Immature natural killer cell (primary cell): ENCODE results near the gene CYTH3. TPM values are rescaled to one million over a fixed set of nuclear protein-coding genes. Genes with fewer than 3 reads are reported as not detected.
A peak's percentile ranks its signal among the peaks of the same experiment; 100 is the strongest.
"Not testable (repeated sequence)": the region's sequence is repeated elsewhere in the genome, so short reads cannot be mapped to it uniquely, and the experiment has no call there.

Experiments used
- DNase-seq, 3 donors: peaks; one replicate each; pipeline ENCODE4 v3.0.0; 2022; ENCODE audit warnings: mixed read lengths in 1 of 3
- H3K27ac Mint-ChIP-seq, 6 donors: one replicate each; pipeline ENCODE4 v1.8.0; 2020; ENCODE audit warnings: mixed read lengths in 6 of 6, mild to moderate bottlenecking in 5 of 6, inconsistent platforms in 4 of 6, moderate library complexity in 3 of 6
- H3K27me3 Mint-ChIP-seq, 3 donors: one replicate each; pipeline ENCODE4 v1.8.0; 2020 to 2021; ENCODE audit warnings: low read depth in 3 of 3, mild to moderate bottlenecking in 3 of 3, mixed read lengths in 3 of 3, moderate library complexity in 3 of 3, inconsistent platforms in 1 of 3
- H3K36me3 Mint-ChIP-seq, 3 donors: one replicate each; pipeline ENCODE4 v1.8.0; 2020; ENCODE audit warnings: mixed read lengths in 3 of 3, inconsistent platforms in 2 of 3, mild to moderate bottlenecking in 2 of 3
- H3K4me1 Mint-ChIP-seq, 2 donors: one replicate each; pipeline ENCODE4 v1.8.0; 2020; ENCODE audit warnings: inconsistent platforms in 2 of 2, mild to moderate bottlenecking in 2 of 2, mixed read lengths in 2 of 2, moderate library complexity in 1 of 2
- H3K4me3 Mint-ChIP-seq, 5 donors: one replicate each; pipeline ENCODE4 v1.8.0; 2020; ENCODE audit warnings: mild to moderate bottlenecking in 5 of 5, mixed read lengths in 5 of 5, inconsistent platforms in 3 of 5, moderate library complexity in 3 of 5
- H3K9me3 Mint-ChIP-seq, 6 donors: one replicate each; pipeline ENCODE4 v1.8.0; 2020; ENCODE audit warnings: mild to moderate bottlenecking in 6 of 6, mixed read lengths in 6 of 6, inconsistent platforms in 4 of 6, moderate library complexity in 3 of 6
- polyA plus RNA-seq, 3 donors: library from polyadenylated mRNA; unstranded; fragments of 300-500 nt; fragmentation: Illumina TruSeq; gene quantifications; one replicate each; pipeline ENCODE4 v1.2.3, GENCODE V29; 2021

CYTH3 gene
- polyA plus RNA-seq, 3 donors from 2014 or later = 1.2 to 19.3 (median 5.8) TPM

GRCh38 chr7:6202117-6202516 is 70.3 kb downstream of the CYTH3 start:
- peaks cover 4 to 29% of the 10 kb centered on the region in 2 donors for H3K4me1 Mint-ChIP-seq
- no peaks in the 10 kb centered on the region for H3K9me3 Mint-ChIP-seq
- H3K27ac Mint-ChIP-seq = no peak overlapping the region
- H3K36me3 Mint-ChIP-seq = no peaks in the 10 kb centered on the region
- H3K4me3 Mint-ChIP-seq = no peak overlapping the region
- DNase-seq = no peak
- no peaks in the 10 kb centered on the region for H3K27me3 Mint-ChIP-seq

- Mint-ChIP-seq H3K9me3 (no peaks in the 10 kb centered on the region), H3K27ac (no peak overlapping the region), H3K36me3 (no peaks in the 10 kb centered on the region), H3K27me3 (no peaks in the 10 kb centered on the region), H3K4me1 (peaks cover 2 to 24% of the 10 kb centered on the region in 2 donors), H3K4me3 (no peak overlapping the region)
- DNase-seq = no peak
Observed at GRCh38 chr7:6200971-6201370, 71.5 kb downstream of the CYTH3 start.

DNA sequence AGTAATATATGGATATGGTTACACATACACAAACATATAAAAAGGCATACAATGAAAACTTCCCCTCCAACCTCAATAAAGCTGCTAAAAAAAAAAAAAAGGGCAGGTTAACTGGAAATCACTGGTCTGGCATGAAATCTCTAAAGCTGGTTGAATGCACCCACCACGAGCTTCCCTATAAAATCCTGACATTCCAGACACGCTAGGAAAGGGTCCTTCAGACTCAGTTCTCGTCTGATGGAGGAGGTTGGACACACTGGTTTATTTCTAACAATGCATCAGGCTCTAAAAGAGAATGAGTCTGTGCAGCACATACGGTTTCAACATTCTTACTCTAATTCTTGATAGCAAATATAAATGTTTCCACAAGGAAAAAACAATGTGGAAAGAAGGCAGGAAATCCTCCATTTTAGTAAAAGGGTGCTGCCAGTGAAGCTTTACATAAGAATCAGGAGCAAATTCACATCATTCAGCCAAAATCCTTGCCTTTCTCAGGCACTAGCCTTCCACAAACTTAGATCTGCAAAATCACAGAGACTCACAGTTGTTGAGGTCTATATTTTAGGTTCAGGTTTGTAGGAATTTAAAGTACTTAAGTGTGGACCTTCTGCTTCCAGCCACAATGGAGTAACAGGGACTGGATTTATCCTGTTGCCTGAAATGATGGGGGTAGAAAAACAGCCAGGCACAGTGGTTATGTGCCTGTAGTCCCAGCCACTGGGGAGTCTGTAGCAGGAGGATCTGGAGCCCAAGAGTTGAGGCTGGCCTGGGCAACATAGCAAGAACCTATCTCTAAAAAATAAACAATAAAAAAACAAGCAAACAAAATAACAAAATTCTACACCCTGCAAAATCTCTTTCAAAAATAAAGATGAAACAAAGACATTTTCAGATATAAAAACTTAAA is 73.5 kb downstream of the CYTH3 start:
- H3K4me1 Mint-ChIP-seq = peaks cover 4 to 33% of the 10 kb centered on the region in 2 donors
- no peak overlapping the region for H3K4me3 Mint-ChIP-seq
- H3K36me3 Mint-ChIP-seq = no peaks in the 10 kb centered on the region
- H3K9me3 Mint-ChIP-seq = no peaks in the 10 kb centered on the region
- peak overlapping the region in 1 of 6 donors; percentile 32 for H3K27ac Mint-ChIP-seq
- H3K27me3 Mint-ChIP-seq = no peaks in the 10 kb centered on the region
- DNase-seq = no peak

GRCh38 chr7:6197801-6198551 is 74.4 kb downstream of the CYTH3 start:
- Mint-ChIP-seq H3K4me3 (no peak overlapping the region), H3K27ac (no peak overlapping the region), H3K9me3 (no peaks in the 10 kb centered on the region), H3K4me1 (peaks cover 5 to 33% of the 10 kb centered on the region in 2 donors), H3K27me3 (no peaks in the 10 kb centered on the region), H3K36me3 (no peaks in the 10 kb centered on the region)
- no peak for DNase-seq

DNA sequence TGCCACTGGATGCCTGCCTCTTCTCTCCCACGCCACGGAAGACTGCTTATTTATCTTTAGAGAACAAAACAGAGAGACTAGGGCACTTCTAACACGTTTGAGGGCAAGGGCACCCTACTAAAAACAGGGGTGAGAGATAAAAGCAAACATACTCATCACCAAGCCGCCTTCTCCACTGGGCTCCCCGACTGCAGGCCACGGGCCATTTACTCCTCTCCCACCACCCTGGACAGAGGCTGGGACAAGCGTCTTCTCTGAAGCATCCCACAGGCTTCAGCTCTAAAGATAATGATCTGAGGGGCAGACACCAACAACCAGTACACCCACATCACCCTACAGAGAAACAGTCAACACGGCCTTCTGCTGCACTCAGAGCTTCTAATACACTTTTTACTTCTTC is 78.7 kb downstream of the CYTH3 start:
- Mint-ChIP-seq H3K27me3 (no peaks in the 10 kb centered on the region), H3K9me3 (no peaks in the 10 kb centered on the region), H3K4me3 (no peak overlapping the region), H3K27ac (peak overlapping the region in 2 of 6 donors; percentile 46 to 62), H3K36me3 (peaks cover 0 to 11% (median 3%) of the 10 kb centered on the region in 3 donors), H3K4me1 (peaks cover 3 to 19% of the 10 kb centered on the region in 2 donors)
- DNase-seq = no peak

- not testable (repeated sequence) for H3K27ac Mint-ChIP-seq, DNase-seq, H3K9me3 Mint-ChIP-seq, H3K27me3 Mint-ChIP-seq, H3K4me3 Mint-ChIP-seq
- Mint-ChIP-seq H3K36me3 (peaks cover 9 to 33% (median 9%) of the 10 kb centered on the region in 3 donors), H3K4me1 (peaks cover 3 to 11% of the 10 kb centered on the region in 2 donors)
Observed at GRCh38 chr7:6190563-6190962, 81.9 kb downstream of the CYTH3 start.

- H3K36me3 Mint-ChIP-seq = peaks cover 12 to 38% (median 12%) of the 10 kb centered on the region in 3 donors
- DNase-seq = no peak
- no peak overlapping the region for H3K4me3 Mint-ChIP-seq
- H3K27me3 Mint-ChIP-seq = peaks cover 0 to 2% (median 0%) of the 10 kb centered on the region in 3 donors
- no peak overlapping the region for H3K27ac Mint-ChIP-seq
- H3K4me1 Mint-ChIP-seq = no peaks in the 10 kb centered on the region
- no peaks in the 10 kb centered on the region for H3K9me3 Mint-ChIP-seq
Observed at GRCh38 chr7:6188389-6188788, 84.0 kb downstream of the CYTH3 start.

DNA sequence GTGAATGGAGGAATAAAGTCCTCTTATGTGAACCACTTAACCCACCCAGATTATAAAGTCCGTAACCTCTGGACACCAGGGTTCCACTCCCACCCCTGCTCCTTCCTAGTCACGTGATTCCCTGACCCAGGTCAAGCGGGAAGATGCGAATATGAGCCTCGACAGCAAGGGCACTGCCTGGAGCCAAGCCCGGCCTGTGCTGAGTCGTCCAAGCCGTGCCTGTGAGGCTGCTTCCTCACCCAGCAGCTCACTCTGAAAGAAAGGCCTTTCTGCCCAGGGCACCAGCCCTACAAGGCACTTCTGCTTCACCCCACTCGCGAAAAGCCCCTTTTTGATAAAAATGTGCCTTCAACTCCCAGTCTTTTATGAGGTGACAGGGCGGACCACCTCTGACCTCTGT is 85.8 kb downstream of the CYTH3 start:
- peaks cover 0 to 2% (median 0%) of the 10 kb centered on the region in 3 donors for H3K27me3 Mint-ChIP-seq
- no peak overlapping the region for H3K27ac Mint-ChIP-seq
- no peak for DNase-seq
- peaks cover 13 to 46% (median 20%) of the 10 kb centered on the region in 3 donors for H3K36me3 Mint-ChIP-seq
- no peak overlapping the region for H3K4me3 Mint-ChIP-seq
- no peaks in the 10 kb centered on the region for H3K9me3 Mint-ChIP-seq
- H3K4me1 Mint-ChIP-seq = peaks cover 2 to 4% of the 10 kb centered on the region in 2 donors

DNA sequence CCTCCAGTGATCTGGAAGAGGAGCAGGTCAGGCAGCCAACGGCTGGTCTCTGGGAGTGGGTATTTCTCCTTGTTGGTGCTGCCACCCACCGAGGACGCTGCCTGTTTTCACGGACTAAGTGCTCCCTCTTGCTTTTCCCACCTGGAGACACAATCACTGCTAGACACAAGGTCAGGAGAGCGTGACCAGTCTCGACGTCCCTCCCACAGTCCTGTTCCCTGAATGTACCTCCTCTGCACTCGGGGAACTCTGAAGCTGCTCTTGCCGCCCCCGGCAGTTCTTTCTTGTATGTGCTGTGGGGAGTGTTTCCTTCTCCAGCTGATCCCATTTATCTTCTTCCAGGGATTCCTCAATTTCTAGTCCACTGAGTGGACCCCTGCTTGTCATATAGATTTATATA is 89.4 kb downstream of the CYTH3 start:
- no peak for DNase-seq
- no peak overlapping the region for H3K27ac Mint-ChIP-seq
- H3K9me3 Mint-ChIP-seq = no peaks in the 10 kb centered on the region
- H3K4me3 Mint-ChIP-seq = no peak overlapping the region
- peaks cover 12 to 27% of the 10 kb centered on the region in 2 donors for H3K4me1 Mint-ChIP-seq
- H3K36me3 Mint-ChIP-seq = peaks cover 13 to 33% (median 17%) of the 10 kb centered on the region in 3 donors
- H3K27me3 Mint-ChIP-seq = peaks cover 0 to 2% (median 0%) of the 10 kb centered on the region in 3 donors

- Mint-ChIP-seq H3K36me3 (peaks cover 7 to 21% (median 11%) of the 10 kb centered on the region in 3 donors), H3K27me3 (no peaks in the 10 kb centered on the region), H3K4me3 (no peak overlapping the region), H3K27ac (no peak overlapping the region), H3K9me3 (no peaks in the 10 kb centered on the region), H3K4me1 (peaks cover 12 to 27% of the 10 kb centered on the region in 2 donors)
- DNase-seq = no peak
Observed at GRCh38 chr7:6181136-6181535, 91.3 kb downstream of the CYTH3 start.

GRCh38 chr7:6180344-6180725 is 92.1 kb downstream of the CYTH3 start:
- Mint-ChIP-seq H3K27me3 (no peaks in the 10 kb centered on the region), H3K27ac (peak overlapping the region in 3 of 6 donors; percentile 8 to 32 (median 13)), H3K4me3 (no peak overlapping the region), H3K4me1 (peaks cover 12 to 27% of the 10 kb centered on the region in 2 donors), H3K9me3 (no peaks in the 10 kb centered on the region), H3K36me3 (peaks cover 7 to 21% (median 13%) of the 10 kb centered on the region in 3 donors)
- no peak for DNase-seq

GRCh38 chr7:6179620-6180343 is 92.6 kb downstream of the CYTH3 start:
- Mint-ChIP-seq H3K4me3 (peak overlapping the region in 1 of 5 donors; percentile 24), H3K27ac (peak overlapping the region; percentile 32 to 76 (median 45)), H3K9me3 (no peaks in the 10 kb centered on the region), H3K27me3 (no peaks in the 10 kb centered on the region), H3K36me3 (peaks cover 7 to 21% (median 18%) of the 10 kb centered on the region in 3 donors), H3K4me1 (peaks cover 12 to 27% of the 10 kb centered on the region in 2 donors)
- DNase-seq = no peak

DNA sequence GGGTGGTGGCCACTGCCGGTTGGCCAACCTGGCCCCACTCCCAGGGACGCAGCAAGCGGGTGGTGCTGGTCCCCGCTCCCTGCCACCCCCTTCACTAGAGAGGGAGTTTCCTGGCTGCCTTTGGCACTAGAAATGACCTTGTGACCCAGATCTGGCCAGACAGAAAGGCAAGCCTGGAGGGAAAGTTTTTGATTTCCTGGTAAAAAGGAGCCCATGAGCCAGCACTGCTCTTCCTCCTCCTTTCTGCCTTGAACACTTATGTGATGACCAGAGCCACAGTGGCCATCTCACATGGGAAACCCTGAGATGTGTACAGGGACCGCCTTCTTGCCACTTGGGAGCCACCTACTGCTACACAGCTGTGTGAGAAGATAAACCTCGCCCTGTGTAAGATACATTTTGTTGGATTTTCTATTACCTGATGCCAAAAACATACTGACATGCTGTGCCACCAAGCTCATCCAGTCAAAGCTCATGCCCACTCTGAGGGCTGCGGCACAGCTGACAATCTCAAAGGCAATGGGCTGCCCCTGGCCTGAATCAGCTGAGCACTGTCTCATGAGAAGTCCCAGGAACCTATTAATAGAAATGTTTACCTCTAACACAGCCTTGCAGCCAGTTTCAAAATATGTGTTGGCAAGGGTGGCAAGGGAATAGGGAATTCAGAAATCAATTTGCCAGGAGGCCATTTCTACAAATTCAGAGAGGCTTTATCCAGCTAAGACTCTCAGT is 94.0 kb downstream of the CYTH3 start:
- Mint-ChIP-seq H3K27me3 (no peaks in the 10 kb centered on the region), H3K9me3 (no peaks in the 10 kb centered on the region), H3K27ac (no peak overlapping the region), H3K4me3 (no peak overlapping the region), H3K4me1 (peaks cover 12 to 27% of the 10 kb centered on the region in 2 donors), H3K36me3 (peaks cover 5 to 27% (median 18%) of the 10 kb centered on the region in 3 donors)
- no peak for DNase-seq
